NCI-H526 treated with DMSO at 0.1 percent for 48 hours (cell line): ENCODE results near the gene GIPC1.
"Not testable (repeated sequence)": the region's sequence is repeated elsewhere in the genome, so short reads cannot be mapped to it uniquely, and the experiment has no call there.

Experiments
- DNase-seq: peaks from one replicate; lab custom pipeline; 2025; lab: John Stamatoyannopoulos, UW

The GIPC1 gene

DNA sequence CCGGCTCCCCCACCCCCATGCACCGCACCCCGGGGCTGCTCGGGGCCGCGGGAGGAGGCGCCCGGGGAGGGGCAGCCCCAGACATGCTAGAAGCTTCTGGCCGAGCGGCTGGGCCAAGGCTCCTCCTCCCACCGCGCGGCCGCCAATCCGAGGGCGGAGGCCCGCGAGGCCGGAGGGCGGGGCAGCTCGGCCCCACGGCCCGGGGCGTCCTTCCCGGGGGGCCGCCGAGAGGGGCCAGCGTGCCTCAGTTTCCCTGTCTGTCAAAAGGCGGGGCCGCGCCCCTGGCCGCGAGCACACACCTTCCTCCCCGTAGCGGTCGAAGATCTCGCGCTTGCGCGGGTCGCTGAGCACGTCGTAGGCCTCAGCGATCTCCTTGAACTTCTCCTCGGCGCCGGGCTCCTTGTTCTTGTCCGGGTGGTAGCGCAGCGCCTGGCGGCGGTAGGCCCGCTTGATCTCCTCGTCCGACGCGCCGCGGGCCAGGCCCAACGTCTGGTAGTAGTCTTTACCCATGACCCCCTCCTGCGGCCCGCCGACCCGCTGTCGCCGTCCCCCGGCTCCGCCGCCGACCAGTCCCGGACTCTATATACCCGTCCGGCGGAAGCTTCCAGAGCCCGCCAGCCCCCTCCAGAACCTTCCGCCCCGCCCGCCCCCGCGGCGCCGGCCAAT lies 22.0 kb upstream of the GIPC1 start, which contains the start of gene DNAJB1:
Gene DNAJB1 (minus strand): TSS at position 558 of the 666 bp plus-strand sequence. CDS start 48 bp downstream, at position 510.
- DNase-seq, result no peak

DNA sequence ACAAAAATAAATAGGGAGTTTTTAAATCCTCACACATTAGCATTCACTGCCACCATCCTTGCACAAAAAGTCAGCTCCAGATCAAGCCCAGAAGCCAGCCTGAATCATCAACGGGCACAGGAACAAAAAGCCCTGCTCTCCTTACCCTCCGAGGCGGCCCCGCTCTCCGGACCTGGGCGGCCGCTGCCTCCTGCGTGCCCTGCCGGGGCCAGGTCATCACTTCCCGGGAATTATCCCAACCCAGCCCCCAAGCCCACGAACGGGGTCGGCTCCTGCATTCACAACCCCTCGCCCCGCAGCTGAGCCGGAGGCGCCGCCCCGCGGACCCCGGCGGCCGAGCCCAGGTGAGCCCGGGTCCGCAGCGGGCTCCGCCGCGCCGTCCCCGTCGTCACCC lies 21.5 kb upstream of the GIPC1 start:
- no peak for DNase-seq

DNA sequence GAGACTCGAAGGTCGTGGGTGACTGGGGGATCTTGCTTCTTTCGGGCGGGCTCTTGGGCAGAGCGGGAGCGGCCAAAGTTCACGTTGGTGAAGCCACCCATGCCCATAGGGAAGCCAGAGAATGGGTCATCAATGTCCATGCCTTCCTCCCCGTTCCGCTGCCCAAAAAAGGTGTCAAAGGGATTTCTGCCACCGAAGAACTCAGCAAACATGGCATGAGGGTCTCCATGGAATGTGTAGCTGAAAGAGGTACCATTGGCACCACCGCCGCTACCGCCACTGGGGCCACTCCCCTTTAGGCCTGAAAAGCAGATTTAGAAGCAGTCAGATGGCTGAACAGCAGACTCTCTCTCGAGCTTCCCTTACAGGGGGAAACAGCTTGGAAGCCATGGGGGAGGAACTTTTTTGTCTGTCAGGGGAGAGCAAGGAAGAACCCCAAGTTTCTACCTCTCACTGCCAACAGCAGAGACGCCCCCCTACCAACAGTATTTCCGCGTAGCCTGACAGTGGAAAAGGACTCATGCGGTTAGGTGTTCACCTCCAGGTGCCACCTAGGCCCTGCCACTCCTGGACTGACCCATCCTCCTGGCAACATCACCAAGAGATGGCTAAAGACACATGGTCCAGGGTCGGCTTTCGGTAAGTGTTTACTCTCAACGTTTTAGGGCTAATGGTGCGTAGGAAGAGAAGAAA lies 21.0 kb upstream of the GIPC1 start:
- no peak for DNase-seq

DNA sequence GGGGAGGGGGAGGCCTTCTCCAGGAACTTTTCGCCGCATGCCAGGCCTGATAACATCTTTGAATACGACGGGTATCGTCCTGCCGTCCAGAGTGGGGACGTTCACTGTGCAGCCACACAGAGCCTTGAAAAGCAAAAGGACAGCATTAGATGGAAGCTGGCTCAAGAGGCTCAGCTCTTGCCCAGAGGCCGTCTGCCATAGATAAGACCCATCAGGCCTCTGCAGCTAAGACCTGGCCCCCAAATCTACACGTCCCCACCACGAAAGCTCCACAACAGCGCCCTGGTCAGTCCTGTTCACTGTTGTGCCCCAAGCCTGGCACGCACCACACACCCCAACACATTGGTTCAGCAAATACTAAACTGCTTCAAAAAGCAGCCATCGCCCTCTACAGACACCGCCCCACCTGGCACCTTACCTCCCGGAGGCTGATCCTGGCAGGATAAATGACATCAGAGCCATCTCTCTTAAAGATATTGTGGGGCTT lies 20.2 kb upstream of the GIPC1 start:
- DNase-seq, result no peak

DNA sequence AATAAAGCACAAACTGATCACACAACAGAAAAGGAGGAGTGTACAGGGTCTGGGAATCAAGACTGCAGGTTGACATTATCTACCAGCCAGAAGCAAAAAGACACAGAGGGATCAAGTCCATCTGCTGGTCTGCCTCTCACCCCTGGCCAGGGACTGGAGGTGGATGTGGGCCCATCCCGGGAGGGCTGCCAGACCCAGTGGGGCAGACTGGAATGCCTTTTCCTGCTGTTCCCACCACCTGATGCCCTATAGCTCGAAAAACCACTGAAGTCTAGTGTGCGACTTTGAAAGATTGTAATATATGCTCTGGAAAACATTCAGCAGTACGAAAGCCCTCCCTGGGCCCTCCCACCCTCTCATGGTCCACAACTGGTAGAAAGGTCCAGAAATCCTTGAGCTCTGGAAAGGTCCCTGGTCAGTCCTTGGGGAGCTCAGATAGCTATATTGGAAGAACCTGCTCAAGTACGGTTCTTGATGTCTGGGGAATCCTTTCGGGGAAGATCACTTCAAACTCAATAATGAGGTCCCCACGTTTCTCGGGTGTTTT lies 19.6 kb upstream of the GIPC1 start:
- DNase-seq, result no peak

DNA sequence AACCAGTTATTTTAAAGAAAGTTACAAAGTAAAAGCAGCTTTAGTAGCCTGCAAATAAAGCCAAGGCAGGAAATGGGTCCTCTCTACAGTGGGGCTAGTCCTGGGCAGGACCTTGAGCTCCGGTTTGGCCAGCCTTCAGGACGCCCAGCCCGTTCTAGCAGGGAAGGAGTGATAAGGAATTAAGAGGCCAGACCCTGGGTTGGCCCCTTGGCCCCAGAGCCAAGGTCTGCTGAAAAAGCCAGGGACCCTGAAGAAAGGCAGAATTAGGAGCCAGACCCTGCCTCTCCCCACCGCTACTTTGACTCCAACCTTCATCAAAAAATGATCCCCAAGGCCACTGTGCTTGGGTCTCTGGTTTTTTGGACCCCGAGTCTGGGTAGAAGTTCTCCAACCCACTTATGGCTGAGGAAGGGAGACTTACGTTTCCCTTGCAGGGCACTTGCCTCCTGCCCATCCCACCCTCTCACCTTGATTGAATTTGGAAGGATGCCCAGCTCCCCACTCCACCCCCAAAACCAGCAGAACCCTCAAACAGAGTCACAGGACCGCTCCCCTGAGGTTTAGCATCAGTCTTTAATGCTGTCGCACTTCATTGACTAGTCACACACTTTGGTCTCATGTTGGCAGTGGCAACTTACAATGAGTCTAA lies 18.4 kb upstream of the GIPC1 start:
- DNase-seq, result no peak

DNA sequence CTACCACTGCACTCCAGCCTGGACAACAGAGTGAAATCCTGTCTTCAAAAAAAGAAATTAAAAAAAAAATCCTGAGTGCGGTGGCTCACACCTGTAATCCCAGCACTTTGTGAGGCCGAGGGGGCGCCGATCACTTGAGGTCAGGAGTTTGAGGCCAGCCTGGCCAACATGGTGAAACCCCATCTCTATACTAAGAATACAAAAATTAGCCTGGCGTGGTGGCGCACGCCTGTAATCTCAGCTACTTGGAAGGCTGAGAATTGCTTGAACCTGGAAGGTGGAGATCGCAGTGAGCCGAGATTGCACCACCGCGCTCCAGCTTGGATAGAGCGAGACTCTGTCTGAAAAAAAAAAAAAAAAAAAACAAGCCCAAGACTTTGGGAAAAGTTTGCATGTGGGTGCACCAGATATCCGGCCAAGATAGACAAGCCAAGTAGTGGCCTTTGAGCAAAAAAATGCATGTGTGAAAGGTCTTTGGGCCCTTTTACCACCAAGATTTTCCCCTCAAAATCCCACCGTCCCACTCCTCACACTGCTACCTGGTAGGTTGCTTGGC lies 16.6 kb upstream of the GIPC1 start:
- DNase-seq, result no peak

DNA sequence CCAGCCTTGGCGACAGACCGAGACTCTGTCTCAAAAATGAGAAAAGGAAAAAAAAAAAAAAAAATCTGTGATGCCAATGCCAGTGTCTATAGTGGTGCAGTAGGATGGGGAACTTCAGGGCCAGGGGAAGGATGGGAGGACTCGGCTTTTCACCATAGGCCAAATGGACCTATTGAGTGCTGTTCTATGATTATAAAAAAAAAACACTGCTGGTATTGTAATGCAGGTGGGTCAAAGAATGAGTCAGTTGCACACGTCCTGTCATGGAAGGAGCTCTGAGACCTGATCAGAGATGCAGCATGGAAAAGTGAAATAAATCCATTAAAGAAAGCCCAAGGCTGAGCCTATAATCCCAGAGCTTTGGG lies 15.3 kb upstream of the GIPC1 start:
- no peak for DNase-seq

DNA sequence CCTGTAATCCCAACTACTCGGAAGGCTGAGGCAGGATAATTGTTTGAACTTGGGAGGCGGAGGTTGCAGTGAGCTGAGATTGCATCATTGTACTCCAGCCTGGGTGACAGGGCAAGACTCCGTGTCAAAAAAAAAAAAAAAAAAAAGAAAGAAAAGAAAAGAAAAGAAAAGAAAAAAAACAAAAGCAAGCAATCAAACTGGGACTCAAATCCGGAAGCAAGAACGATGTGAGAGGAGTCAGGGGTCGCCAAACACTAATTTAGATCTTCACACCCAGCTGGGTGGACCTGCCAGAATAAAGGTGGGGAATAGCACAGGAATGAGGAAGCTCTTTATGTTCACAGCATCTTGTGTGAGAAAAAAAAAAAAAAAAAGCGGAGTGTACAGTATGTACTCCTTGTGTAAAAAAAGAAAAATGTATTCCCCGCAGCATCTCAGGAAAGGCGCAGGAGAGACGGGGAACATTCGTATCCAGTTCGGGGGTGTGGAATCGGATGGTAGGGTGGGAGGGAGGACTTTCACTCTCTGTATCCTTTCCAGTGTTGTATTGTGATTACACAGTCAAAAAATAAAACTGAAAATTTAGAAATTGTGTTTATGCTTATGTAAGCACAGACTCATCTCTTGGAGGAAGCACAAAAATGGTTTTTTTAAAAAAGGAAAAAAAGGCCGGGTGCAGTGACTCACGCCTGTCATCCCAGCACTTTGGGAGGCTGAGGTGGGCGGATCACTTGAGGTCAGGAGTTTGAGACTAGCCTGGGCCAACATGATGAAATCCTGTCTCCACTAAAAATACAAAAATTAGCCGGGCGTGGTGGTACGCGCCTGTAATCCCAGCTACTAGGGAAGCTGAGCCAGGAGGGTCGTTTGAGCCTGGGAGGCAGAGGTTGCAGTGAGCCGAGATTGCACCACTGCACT lies 14.6 kb upstream of the GIPC1 start:
- DNase-seq, result no peak

DNA sequence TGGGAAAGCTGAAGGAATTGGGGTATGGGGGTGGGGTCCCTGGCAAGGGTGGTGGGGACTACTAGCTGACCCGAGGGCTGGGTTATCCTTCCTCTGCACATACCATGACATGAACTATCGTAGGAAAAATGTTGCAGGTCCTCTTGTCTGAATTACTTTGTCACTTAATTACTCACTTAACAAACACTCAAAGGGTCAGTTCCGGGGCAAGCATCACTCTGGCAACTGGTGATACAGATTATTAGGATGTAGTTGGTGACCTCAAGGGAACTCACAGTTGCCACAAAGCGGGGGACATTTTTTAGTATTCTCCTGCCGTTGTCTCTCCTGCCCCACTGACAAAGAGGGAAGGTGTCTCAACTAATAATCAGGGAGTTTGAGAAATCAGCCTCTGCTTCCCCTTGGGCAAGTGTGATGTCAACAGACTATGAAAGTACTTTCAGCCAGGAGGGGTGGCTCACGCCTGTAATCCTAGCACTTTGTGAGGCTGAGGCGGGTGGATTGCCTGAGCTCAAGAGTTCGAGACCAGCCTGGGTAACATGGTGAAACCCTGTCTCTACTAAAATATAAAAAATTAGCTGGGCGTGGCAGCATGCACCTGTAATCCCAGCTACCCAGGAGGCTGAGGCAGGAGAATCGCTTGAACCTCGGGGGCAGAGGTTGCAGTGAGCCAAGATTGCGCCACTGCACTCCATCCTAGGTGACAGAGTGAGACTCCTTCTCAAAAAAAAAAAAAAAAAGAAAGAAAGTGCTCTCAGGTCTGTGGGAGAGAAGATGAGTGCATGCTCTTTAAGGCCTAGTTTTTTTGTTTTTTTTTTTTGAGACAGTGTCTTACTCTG lies 12.0 kb upstream of the GIPC1 start:
- no peak for DNase-seq

DNA sequence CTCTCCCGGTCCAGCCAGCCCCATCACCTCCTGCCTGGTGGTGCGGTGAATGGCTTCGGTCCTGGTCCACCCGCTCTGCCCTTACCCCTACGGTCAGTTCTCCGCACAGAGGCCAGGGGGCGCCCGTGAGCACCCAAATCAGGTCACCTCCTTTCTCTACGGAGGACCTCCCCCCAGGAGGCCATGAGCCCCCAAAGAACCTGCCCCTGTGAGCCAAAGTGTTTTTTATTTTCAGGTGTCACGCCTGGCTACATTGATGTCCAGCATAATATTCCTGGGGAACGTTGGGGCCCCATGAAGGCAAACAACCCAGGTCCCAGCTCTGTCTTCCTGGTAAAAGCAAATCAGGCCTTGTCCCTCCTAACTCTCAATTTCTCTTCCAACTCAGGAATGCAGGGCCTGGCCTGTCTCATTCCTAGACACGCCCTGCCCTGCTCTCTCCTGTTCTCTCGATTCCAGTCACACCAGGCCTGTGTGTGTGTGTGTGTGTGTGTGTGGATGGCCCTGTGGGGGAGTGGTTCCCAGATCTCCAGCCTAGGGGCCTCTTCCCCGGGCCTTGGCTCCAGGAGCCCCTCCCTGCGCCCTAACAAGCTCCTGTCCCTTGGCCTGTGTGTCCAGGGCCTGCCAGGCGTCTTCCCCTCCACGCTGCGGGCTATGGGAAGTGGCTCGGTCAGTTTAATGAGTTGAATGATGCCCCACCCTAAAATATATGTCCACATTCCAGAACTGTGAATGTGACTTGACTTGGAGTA lies 9.7 kb upstream of the GIPC1 start:
- no peak for DNase-seq

DNA sequence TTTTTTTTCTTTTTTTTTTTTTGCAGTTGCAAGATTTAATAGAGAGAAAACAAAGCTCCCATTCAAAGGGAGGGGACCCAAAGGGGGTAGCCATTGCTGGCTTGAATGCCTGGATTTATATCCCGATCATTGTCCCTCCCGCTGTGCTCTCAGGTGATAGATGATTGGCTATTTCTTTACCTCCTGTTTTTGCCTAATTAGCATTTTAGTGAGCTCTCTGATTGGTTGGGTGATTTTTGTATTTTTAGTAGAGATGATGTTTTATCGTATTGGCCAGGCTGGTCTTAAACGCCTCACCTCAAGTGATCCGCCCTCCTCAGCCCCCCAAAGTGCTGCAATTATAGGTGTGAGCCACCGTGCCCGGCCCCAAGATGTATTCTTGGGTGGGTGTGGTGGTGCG lies 8.6 kb upstream of the GIPC1 start:
- not testable (repeated sequence) for DNase-seq

DNA sequence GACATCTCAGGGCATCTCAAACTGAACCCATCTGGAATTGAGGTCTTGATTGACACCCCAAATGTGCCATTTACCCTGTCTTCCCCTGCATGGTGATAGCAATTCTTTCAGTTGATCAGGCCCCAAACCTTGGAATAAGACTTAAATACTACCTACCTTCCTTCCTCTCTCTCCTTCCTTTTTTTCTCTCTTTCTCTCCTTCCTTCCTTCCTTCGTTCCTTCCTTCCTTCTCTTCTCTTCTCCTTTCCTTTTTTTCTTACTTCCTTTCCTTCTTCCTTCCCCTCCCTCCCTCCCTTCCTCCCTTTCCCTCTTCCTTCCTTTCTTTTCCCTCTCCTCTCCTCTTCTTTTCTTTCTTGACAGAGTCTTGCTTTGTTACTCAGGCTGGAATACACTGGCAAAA lies 7.4 kb upstream of the GIPC1 start:
- DNase-seq, result no peak

DNA sequence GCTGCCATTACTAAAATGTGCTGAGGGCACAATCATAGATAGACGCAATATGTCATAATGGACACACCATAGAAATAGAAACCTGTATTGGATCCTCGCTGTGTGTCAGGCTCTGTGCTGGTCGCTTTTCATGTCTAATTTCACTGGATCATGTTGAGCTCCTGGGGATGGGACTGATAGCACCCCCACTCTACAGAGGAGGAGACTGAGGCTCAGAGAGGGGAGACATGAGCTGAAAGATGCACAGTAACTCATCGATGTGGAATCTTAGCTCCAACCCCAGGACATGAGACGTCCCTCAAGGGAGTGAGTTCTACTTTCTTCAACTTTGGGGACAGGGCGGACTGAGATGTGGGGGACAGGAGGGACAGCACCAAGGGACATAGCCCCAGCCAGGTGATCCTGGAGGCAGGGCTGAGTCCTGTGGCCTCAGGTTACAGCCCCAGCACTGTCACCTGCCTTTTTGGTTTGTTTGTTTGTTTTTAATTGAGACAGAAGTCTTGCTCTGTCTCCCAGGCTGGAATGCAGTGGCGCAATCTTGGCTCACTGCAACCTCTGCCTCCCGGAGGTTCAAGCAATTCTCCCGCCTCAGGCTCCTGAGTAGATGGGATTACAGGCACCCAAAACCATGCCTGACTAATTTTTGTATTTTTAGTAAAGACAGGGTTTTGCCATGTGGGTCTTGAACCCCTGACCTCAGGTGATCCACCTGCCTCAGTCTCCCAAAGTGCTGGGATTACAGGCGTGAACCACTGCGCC lies 6.6 kb upstream of the GIPC1 start:
- no peak for DNase-seq

DNA sequence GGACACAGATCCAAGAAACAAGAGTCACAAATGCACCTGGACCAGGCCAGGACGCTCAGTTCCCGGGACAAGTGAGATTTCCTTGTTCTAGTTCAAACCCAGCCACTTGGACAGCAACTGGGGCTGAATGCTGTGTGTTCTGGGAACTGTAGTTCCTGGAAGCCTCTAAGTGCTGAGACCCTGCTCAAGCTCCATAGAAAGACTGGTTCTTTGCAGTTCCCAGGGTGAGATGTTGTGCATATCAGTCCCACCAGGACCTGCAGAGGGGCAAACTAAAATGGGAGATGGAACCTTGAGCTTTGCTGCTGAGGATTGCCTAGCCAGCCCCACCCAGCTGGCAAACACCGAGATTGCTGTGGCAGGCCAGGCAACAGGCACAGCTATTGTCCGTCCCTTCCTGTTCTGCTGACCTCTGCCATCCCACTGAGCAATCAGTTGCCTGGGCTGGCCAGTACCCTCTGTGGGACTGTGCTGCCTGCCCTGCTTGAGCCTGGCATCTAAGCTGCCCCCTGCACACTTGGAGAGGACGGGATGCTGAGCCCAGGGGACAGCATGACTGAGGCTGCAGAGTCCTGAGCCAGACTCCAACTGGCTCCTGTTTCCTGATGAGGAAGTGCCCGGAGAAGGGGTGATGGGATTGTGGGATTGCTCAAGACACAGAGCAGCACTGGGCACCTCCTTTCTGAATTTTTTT lies 1.4 kb upstream of the GIPC1 start:
- no peak for DNase-seq

DNA sequence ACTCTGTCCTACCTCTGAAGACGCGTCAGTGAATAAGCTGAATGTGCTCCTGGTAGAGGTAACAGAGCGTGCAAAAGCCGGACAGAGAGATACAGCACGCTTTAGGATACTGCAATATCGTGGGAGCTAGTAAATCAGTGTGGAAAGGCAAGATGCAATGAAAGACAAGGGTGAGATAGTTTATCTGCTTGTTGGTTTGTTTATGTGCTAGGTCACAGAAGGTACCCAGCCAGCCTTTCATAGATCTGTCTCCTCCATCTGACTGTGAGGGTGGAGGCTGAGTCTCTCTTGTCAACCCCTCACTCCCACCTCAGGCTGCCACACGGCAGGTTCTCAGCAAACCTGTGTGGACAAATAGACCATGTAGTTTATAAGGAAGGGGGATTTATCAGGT lies 904 bp upstream of the GIPC1 start:
- DNase-seq, result no peak

DNA sequence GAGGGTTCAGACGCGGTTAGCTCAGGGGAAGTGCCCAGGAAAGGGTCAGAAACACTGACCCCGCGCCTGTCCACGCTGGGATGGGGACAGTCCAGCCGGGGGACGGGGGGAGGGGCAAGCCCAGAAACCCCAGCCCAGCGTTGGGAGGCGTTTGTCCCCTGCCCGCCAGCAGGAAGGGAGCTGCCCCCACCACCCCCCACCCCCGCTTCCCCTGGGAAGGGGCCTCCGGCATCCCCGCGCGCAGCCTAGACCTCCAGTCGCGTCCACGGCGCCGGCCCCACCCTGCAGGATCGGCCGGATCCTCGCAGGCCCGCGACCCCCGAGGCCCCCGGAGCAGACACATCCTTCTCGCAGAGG lies 277 bp downstream of the GIPC1 start:
- DNase-seq, result no peak

DNA sequence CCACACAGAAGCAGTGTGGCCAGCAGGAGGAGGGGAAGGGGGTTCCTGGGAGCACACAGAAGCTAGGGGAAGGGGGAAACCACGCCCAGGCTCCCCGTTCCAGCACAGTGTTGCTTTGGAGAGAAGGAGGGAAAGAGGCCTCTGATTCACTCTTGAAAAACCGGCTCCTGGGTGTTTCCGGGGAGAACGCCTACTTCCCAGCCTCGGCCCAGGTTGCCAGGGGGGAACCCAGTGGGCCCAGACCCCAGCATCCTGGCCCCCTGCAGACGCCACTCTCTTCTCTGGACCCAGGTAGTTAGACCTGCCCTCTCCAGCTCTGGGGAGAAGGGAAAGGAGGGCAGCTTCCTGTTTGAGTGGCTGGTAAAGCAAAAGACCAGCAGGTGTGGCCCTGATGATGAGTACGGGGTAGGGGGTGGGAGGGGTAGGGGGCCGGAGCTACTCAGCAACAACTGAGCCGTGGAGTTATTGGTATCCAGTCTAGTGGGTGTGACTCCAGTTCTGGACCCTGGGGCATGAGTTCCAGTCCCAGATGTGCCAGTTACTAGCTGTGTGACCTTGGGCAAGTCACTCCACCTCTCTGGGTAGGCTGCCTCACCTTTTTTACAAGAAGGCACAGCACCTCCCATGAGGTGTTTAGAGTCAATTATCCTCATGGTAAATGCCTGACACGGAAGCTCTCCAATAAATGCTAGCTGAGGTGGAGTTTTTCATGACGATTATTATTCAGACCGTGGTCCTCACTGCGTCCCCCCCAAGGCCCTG lies 836 bp downstream of the GIPC1 start:
- no peak for DNase-seq
